HuH-7.5 (cell line): ENCODE data around the gene CLP1.
A peak's percentile ranks its signal among the peaks of the same experiment; 100 is the strongest.

ENCODE experiments used
- DNase-seq: peaks from one replicate; pipeline ENCODE4 v3.0.0; 2011; ENCODE audit warnings: low spot score

The CLP1 gene

GRCh38 chr11:57657194-57658022, at the start of gene CLP1:
CLP1 (plus strand) TSS chr11:57657762; CDS start chr11:57659477, 1,715 bp downstream.
- peak; percentile 99 for DNase-seq

GRCh38 chr11:57610170-57610569, 47.4 kb upstream of the CLP1 start:
- no peak for DNase-seq

GRCh38 chr11:57614234-57614772, 43.3 kb upstream of the CLP1 start:
- no peak for DNase-seq

- DNase-seq, result no peak
These were observed 42.3 kb upstream of the CLP1 start for GRCh38 chr11:57615308-57615707.

- DNase-seq, result no peak
These were observed 41.0 kb upstream of the CLP1 start for GRCh38 chr11:57616595-57616994.

- DNase-seq, result no peak
These were observed 39.1 kb upstream of the CLP1 start for GRCh38 chr11:57618438-57618837.

- DNase-seq, result no peak
These were observed 38.2 kb upstream of the CLP1 start for GRCh38 chr11:57619331-57619730.

- no peak for DNase-seq
These were observed 37.1 kb upstream of the CLP1 start for GRCh38 chr11:57620467-57620866.

GRCh38 chr11:57622263-57622662, 35.3 kb upstream of the CLP1 start:
- no peak for DNase-seq

GRCh38 chr11:57624864-57625263, 32.7 kb upstream of the CLP1 start:
- DNase-seq, result no peak

- no peak for DNase-seq
These were observed 30.7 kb upstream of the CLP1 start for GRCh38 chr11:57626895-57627294.

GRCh38 chr11:57630171-57630570, 27.4 kb upstream of the CLP1 start:
- DNase-seq, result no peak

GRCh38 chr11:57632116-57632515, 25.4 kb upstream of the CLP1 start:
- DNase-seq, result no peak

GRCh38 chr11:57633394-57634070, 24.0 kb upstream of the CLP1 start:
- DNase-seq, result no peak

- no peak for DNase-seq
These were observed 23.3 kb upstream of the CLP1 start for GRCh38 chr11:57634311-57634710.

GRCh38 chr11:57635246-57635645, 22.3 kb upstream of the CLP1 start:
- no peak for DNase-seq

- no peak for DNase-seq
These were observed 19.9 kb upstream of the CLP1 start for GRCh38 chr11:57637626-57638004.

GRCh38 chr11:57638005-57638781, 19.4 kb upstream of the CLP1 start:
- peak; percentile 98 for DNase-seq

GRCh38 chr11:57638811-57639320, 18.7 kb upstream of the CLP1 start:
- DNase-seq, result peak; percentile 83

- peak; percentile 98 for DNase-seq
These were observed 18.1 kb upstream of the CLP1 start for GRCh38 chr11:57639321-57640067.

GRCh38 chr11:57640068-57640800, 17.3 kb upstream of the CLP1 start:
- DNase-seq, result peak; percentile 65
